C4-2B (cell line): ENCODE results near the gene SLC23A1.

Experiments
- CTCF ChIP-seq: fragments of 450-650 bp; conservative IDR thresholded peaks from 2 replicates; pipeline ENCODE4 v1.5.1; 2017; ENCODE audit warnings: mild to moderate bottlenecking
- ZFX ChIP-seq: fragments of 450-650 bp; IDR thresholded peaks from 2 replicates; pipeline ENCODE4 v1.6.1; 2017

GRCh38 chr5:139374909-139375308, 8.2 kb downstream of the SLC23A1 start:
- TF ChIP-seq CTCF, result no peak
- TF ChIP-seq ZFX, result no peak
